Panc1 (cell line): Measurements from ENCODE around the gene SMAD1.

Experiments
- TF ChIP-seq, protein P1 (sequence below): fragments of 450-650 bp; IDR thresholded peaks from 2 replicates; pipeline ENCODE4 v1.5.1; 2017; ENCODE audit warnings: mild to moderate bottlenecking
- TF ChIP-seq, protein P2 (sequence below), 2 experiments: IDR thresholded peaks; 2 replicates each; pipeline ENCODE4 v1.6.1; 2011 to 2012; ENCODE audit warnings: low read depth in 2 of 2, control low read depth in 1 of 2, low read length in 1 of 2, mild to moderate bottlenecking in 1 of 2, moderate library complexity in 1 of 2; ENCODE audit not compliant: insufficient read depth in 1 of 2

DNA sequence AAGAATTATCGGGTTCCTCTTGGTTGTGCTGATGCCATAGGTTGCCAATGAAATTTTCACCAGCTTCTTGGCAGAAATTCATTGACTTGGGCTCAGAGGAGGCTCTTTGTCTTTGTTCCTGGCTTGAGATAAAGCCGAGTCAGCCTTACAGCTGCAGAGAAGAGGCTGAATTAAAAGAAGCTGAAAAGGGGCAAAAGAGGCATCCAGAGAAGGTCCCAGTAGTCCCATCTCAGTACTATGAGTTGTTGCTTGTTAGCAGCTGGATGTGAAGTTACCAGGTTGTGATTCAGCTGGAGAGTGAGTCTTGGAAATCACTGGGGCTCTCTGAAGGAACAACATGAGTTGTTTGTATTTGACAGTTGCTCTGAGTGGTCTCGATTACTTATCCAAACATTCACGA is 59.7 kb downstream of the SMAD1 start:
- TF ChIP-seq, protein P1, sequence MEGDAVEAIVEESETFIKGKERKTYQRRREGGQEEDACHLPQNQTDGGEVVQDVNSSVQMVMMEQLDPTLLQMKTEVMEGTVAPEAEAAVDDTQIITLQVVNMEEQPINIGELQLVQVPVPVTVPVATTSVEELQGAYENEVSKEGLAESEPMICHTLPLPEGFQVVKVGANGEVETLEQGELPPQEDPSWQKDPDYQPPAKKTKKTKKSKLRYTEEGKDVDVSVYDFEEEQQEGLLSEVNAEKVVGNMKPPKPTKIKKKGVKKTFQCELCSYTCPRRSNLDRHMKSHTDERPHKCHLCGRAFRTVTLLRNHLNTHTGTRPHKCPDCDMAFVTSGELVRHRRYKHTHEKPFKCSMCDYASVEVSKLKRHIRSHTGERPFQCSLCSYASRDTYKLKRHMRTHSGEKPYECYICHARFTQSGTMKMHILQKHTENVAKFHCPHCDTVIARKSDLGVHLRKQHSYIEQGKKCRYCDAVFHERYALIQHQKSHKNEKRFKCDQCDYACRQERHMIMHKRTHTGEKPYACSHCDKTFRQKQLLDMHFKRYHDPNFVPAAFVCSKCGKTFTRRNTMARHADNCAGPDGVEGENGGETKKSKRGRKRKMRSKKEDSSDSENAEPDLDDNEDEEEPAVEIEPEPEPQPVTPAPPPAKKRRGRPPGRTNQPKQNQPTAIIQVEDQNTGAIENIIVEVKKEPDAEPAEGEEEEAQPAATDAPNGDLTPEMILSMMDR: no peak
- TF ChIP-seq, protein P2, sequence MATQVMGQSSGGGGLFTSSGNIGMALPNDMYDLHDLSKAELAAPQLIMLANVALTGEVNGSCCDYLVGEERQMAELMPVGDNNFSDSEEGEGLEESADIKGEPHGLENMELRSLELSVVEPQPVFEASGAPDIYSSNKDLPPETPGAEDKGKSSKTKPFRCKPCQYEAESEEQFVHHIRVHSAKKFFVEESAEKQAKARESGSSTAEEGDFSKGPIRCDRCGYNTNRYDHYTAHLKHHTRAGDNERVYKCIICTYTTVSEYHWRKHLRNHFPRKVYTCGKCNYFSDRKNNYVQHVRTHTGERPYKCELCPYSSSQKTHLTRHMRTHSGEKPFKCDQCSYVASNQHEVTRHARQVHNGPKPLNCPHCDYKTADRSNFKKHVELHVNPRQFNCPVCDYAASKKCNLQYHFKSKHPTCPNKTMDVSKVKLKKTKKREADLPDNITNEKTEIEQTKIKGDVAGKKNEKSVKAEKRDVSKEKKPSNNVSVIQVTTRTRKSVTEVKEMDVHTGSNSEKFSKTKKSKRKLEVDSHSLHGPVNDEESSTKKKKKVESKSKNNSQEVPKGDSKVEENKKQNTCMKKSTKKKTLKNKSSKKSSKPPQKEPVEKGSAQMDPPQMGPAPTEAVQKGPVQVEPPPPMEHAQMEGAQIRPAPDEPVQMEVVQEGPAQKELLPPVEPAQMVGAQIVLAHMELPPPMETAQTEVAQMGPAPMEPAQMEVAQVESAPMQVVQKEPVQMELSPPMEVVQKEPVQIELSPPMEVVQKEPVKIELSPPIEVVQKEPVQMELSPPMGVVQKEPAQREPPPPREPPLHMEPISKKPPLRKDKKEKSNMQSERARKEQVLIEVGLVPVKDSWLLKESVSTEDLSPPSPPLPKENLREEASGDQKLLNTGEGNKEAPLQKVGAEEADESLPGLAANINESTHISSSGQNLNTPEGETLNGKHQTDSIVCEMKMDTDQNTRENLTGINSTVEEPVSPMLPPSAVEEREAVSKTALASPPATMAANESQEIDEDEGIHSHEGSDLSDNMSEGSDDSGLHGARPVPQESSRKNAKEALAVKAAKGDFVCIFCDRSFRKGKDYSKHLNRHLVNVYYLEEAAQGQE (IDR thresholded peaks at IDR 0.05; ENCODE audit: insufficient read depth in 1 of 2, low read depth in 2 of 2, low read length in 1 of 2): no peak
